ENCODE results near the gene RPS24. TPM values are rescaled to one million over a fixed set of nuclear protein-coding genes. Genes with fewer than 3 reads are reported as not detected.
"Not testable (repeated sequence)": the region's sequence is repeated elsewhere in the genome, so short reads cannot be mapped to it uniquely, and the experiment has no call there.

Gene RPS24
- total RNA-seq, 2 donors from 2014 or later, result 1,060 to 1,748 TPM

- Histone ChIP-seq H3K4me1 (peaks cover 0 to 4% of the 10 kb centered on the region in 2 donors), H3K36me3 (no peaks in the 10 kb centered on the region), H3K4me3 (no peak overlapping the region), H3K27ac (no peak overlapping the region), H3K27me3 (no peaks in the 10 kb centered on the region), H3K9me3 (no peaks in the 10 kb centered on the region)
- no peak for DNase-seq (ENCODE audit: low spot score)
- no peak for TF ChIP-seq CTCF (IDR thresholded peaks at IDR 0.05)
Observed at GRCh38 chr10:78072504-78072903, 38.8 kb downstream of the RPS24 start.

- H3K4me3 ChIP-seq; DNase-seq (ENCODE audit: low spot score); H3K27ac ChIP-seq; H3K9me3 ChIP-seq; H3K27me3 ChIP-seq; H3K4me1 ChIP-seq; H3K36me3 ChIP-seq: not testable (repeated sequence)
Observed at GRCh38 chr10:78075806-78076205, 42.1 kb downstream of the RPS24 start.

- no peak for TF ChIP-seq CTCF (IDR thresholded peaks at IDR 0.05)
- H3K9me3 ChIP-seq, result no peaks in the 10 kb centered on the region
- H3K4me1 ChIP-seq, result no peaks in the 10 kb centered on the region
- H3K27ac ChIP-seq, result no peak overlapping the region
- no peaks in the 10 kb centered on the region for H3K36me3 ChIP-seq
- DNase-seq (ENCODE audit: low spot score), result no peak
- H3K27me3 ChIP-seq, result no peaks in the 10 kb centered on the region
- no peak overlapping the region for H3K4me3 ChIP-seq
Observed at GRCh38 chr10:78078539-78079330, 45.1 kb downstream of the RPS24 start.

- Histone ChIP-seq H3K27ac (no peak overlapping the region), H3K4me3 (no peak overlapping the region), H3K36me3 (no peaks in the 10 kb centered on the region), H3K27me3 (no peaks in the 10 kb centered on the region), H3K4me1 (no peaks in the 10 kb centered on the region), H3K9me3 (no peaks in the 10 kb centered on the region)
- no peak for TF ChIP-seq CTCF (IDR thresholded peaks at IDR 0.05)
- no peak for DNase-seq (ENCODE audit: low spot score)
Observed at GRCh38 chr10:78079411-78079810, 45.7 kb downstream of the RPS24 start.

GRCh38 chr10:78081292-78081691 is 47.6 kb downstream of the RPS24 start:
- no peak for DNase-seq (ENCODE audit: low spot score)
- Histone ChIP-seq H3K27me3 (no peaks in the 10 kb centered on the region), H3K9me3 (no peaks in the 10 kb centered on the region), H3K36me3 (no peaks in the 10 kb centered on the region), H3K4me1 (no peaks in the 10 kb centered on the region), H3K4me3 (no peak overlapping the region), H3K27ac (no peak overlapping the region)
- TF ChIP-seq CTCF (IDR thresholded peaks at IDR 0.05), result no peak

- Histone ChIP-seq H3K4me3 (no peak overlapping the region), H3K27ac (no peak overlapping the region), H3K4me1 (no peaks in the 10 kb centered on the region), H3K9me3 (no peaks in the 10 kb centered on the region), H3K27me3 (no peaks in the 10 kb centered on the region), H3K36me3 (no peaks in the 10 kb centered on the region)
- no peak for DNase-seq (ENCODE audit: low spot score)
- no peak for TF ChIP-seq CTCF (IDR thresholded peaks at IDR 0.05)
Observed at GRCh38 chr10:78082636-78083035, 49.0 kb downstream of the RPS24 start.

Other genes starting within 250 kb of the RPS24 start
- 10 to 100 TPM; 10.5 to 20.4 TPM for gene DLG5, start 107.1 kb upstream of the RPS24 start, total RNA-seq
- 1 to 10 TPM; 6.9 to 8.2 TPM for gene POLR3A, start 4.3 kb upstream of the RPS24 start, total RNA-seq

All from right atrium auricular region (tissue), 2 donors.